ENCODE measurements around the gene PLCB3.

- TF ChIP-seq CTCF (IDR thresholded peaks at IDR 0.05) (no peak), POLR2A (IDR thresholded peaks at IDR 0.05) (no peak)
Observed at GRCh38 chr11:64238999-64239398, 12.3 kb upstream of the PLCB3 start.
